Hepatic stellate cell (primary cell): ENCODE results near the gene MEX3B.

ENCODE experiments used
- DNase-seq: peaks from one replicate; pipeline ENCODE4 v3.0.0; 2011; ENCODE audit warnings: low spot score

MEX3B gene

GRCh38 chr15:82045892-82046665 lies at the start of gene MEX3B:
Gene MEX3B (minus strand): TSS chr15:82046018. CDS start chr15:82045705, 313 bp downstream.
- DNase-seq, result peak; percentile 98

- peak; percentile 76 for DNase-seq
These were observed 48.0 kb upstream of the MEX3B start for GRCh38 chr15:82093774-82094211.

- DNase-seq, result no peak
These were observed 47.5 kb upstream of the MEX3B start for GRCh38 chr15:82093325-82093724.

- DNase-seq, result no peak
These were observed 45.9 kb upstream of the MEX3B start for GRCh38 chr15:82091636-82092140.

- DNase-seq, result no peak
These were observed 40.6 kb upstream of the MEX3B start for GRCh38 chr15:82086243-82086995.

GRCh38 chr15:82081914-82082762 lies 36.3 kb upstream of the MEX3B start:
- peak; percentile 89 for DNase-seq

- no peak for DNase-seq
These were observed 35.0 kb upstream of the MEX3B start for GRCh38 chr15:82080774-82081173.

GRCh38 chr15:82079736-82080135 lies 33.9 kb upstream of the MEX3B start:
- peak; percentile 29 for DNase-seq

GRCh38 chr15:82074610-82075009 lies 28.8 kb upstream of the MEX3B start:
- no peak for DNase-seq

- DNase-seq, result no peak
These were observed 27.2 kb upstream of the MEX3B start for GRCh38 chr15:82072926-82073537.

GRCh38 chr15:82066455-82066854 lies 20.6 kb upstream of the MEX3B start:
- DNase-seq, result no peak

- peak; percentile 35 for DNase-seq
These were observed 19.0 kb upstream of the MEX3B start for GRCh38 chr15:82064824-82065223.

- DNase-seq, result no peak
These were observed 16.9 kb upstream of the MEX3B start for GRCh38 chr15:82062479-82063454.

GRCh38 chr15:82060817-82061216 lies 15.0 kb upstream of the MEX3B start:
- no peak for DNase-seq

GRCh38 chr15:82058517-82059204 lies 12.8 kb upstream of the MEX3B start:
- DNase-seq, result no peak

GRCh38 chr15:82058026-82058425 lies 12.2 kb upstream of the MEX3B start:
- no peak for DNase-seq

- no peak for DNase-seq
These were observed 11.4 kb upstream of the MEX3B start for GRCh38 chr15:82056958-82057823.

GRCh38 chr15:82052751-82053150 lies 6.9 kb upstream of the MEX3B start:
- DNase-seq, result no peak

- DNase-seq, result peak; percentile 48
These were observed 5.8 kb upstream of the MEX3B start for GRCh38 chr15:82051664-82052063.
